ENCODE measurements around the gene HPGD. TPM values are rescaled to one million over a fixed set of nuclear protein-coding genes. Genes with fewer than 3 reads are reported as not detected.

The HPGD gene
- total RNA-seq, 6 donors from 2014 or later: 39.8 to 181 (median 72.5) TPM

- no peak for ATAC-seq (ENCODE audit: low FRiP score in 2 of 2)
- Histone ChIP-seq H3K36me3 (no peaks in the 10 kb centered on the region), H3K9me3 (no peaks in the 10 kb centered on the region), H3K27me3 (no peaks in the 10 kb centered on the region), H3K4me3 (peak overlapping the region in 1 of 4 donors; percentile 31), H3K27ac (no peak overlapping the region), H3K4me1 (peaks cover 0 to 5% (median 2%) of the 10 kb centered on the region in 4 donors)
- DNase-seq: no peak
- WGBS, 2 donors: 75 to 81% methylated on average over 1 of the region's 1 CpG
- TF ChIP-seq EP300 (IDR thresholded peaks at IDR 0.05): no peak
Observed at GRCh38 chr4:174516794-174517193, 5.5 kb downstream of the HPGD start.

- ATAC-seq (ENCODE audit: low FRiP score in 2 of 2) (no peak), DNase-seq (no peak)
- Histone ChIP-seq H3K36me3 (no peaks in the 10 kb centered on the region), H3K4me1 (peaks cover 0 to under 1% (median 0%) of the 10 kb centered on the region in 4 donors), H3K9me3 (no peaks in the 10 kb centered on the region), H3K4me3 (peak overlapping the region in 2 of 4 donors; percentile 2 to 31), H3K27ac (no peak overlapping the region), H3K27me3 (no peaks in the 10 kb centered on the region)
- WGBS, 2 donors: 70 to 77% methylated on average over 1 of the region's 1 CpG
- TF ChIP-seq POLR2A (IDR thresholded peaks at IDR 0.05) (no peak), CTCF (IDR thresholded peaks at IDR 0.05) (no peak), POLR2AphosphoS5 (IDR thresholded peaks at IDR 0.05) (no peak), EP300 (IDR thresholded peaks at IDR 0.05) (no peak)
Observed at GRCh38 chr4:174516345-174516744, 5.9 kb downstream of the HPGD start.

- H3K4me1 ChIP-seq: no peaks in the 10 kb centered on the region
- 60 to 61% methylated on average over 3 of the region's 3 CpGs for WGBS, 2 donors
- DNase-seq: no peak
- no peak overlapping the region for H3K27ac ChIP-seq
- H3K36me3 ChIP-seq: no peaks in the 10 kb centered on the region
- TF ChIP-seq EP300 (IDR thresholded peaks at IDR 0.05) (no peak), POLR2AphosphoS5 (IDR thresholded peaks at IDR 0.05) (no peak), CTCF (IDR thresholded peaks at IDR 0.05) (no peak), POLR2A (IDR thresholded peaks at IDR 0.05) (no peak)
- H3K27me3 ChIP-seq: no peaks in the 10 kb centered on the region
- ATAC-seq (ENCODE audit: low FRiP score in 2 of 2): no peak
- no peaks in the 10 kb centered on the region for H3K9me3 ChIP-seq
- H3K4me3 ChIP-seq: peak overlapping the region in 1 of 4 donors; percentile 31
Observed at GRCh38 chr4:174512745-174513144, 9.5 kb downstream of the HPGD start.

- no peak for TF ChIP-seq EP300 (IDR thresholded peaks at IDR 0.05)
- TF ChIP-seq POLR2A (IDR thresholded peaks at IDR 0.05): no peak
- TF ChIP-seq CTCF (IDR thresholded peaks at IDR 0.05): no peak
- TF ChIP-seq POLR2AphosphoS5 (IDR thresholded peaks at IDR 0.05): no peak
- DNase-seq: no peak
- H3K36me3 ChIP-seq: no peaks in the 10 kb centered on the region
- 84 to 86% methylated on average over 4 of the region's 4 CpGs for WGBS, 2 donors
- no peaks in the 10 kb centered on the region for H3K9me3 ChIP-seq
- no peak overlapping the region for H3K4me3 ChIP-seq
- no peak for ATAC-seq (ENCODE audit: low FRiP score in 2 of 2)
- no peaks in the 10 kb centered on the region for H3K27me3 ChIP-seq
- no peaks in the 10 kb centered on the region for H3K4me1 ChIP-seq
- H3K27ac ChIP-seq: no peak overlapping the region
Observed at GRCh38 chr4:174505892-174506291, 16.4 kb downstream of the HPGD start.

- no peaks in the 10 kb centered on the region for H3K4me1 ChIP-seq
- no peak for TF ChIP-seq POLR2A (IDR thresholded peaks at IDR 0.05)
- TF ChIP-seq EP300 (IDR thresholded peaks at IDR 0.05): no peak
- no peak for TF ChIP-seq POLR2AphosphoS5 (IDR thresholded peaks at IDR 0.05)
- TF ChIP-seq CTCF (IDR thresholded peaks at IDR 0.05): no peak
- H3K27me3 ChIP-seq: no peaks in the 10 kb centered on the region
- H3K4me3 ChIP-seq: no peak overlapping the region
- DNase-seq: no peak
- no peak for ATAC-seq (ENCODE audit: low FRiP score in 2 of 2)
- no peaks in the 10 kb centered on the region for H3K9me3 ChIP-seq
- WGBS, 2 donors: 56 to 80% methylated on average over 3 of the region's 3 CpGs
- no peaks in the 10 kb centered on the region for H3K36me3 ChIP-seq
- H3K27ac ChIP-seq: no peak overlapping the region
Observed at GRCh38 chr4:174505007-174505406, 17.3 kb downstream of the HPGD start.
